Colon (tissue), 2 donors: ENCODE data around the gene RTEL1.
"Not testable (repeated sequence)": the region's sequence is repeated elsewhere in the genome, so short reads cannot be mapped to it uniquely, and the experiment has no call there.

ENCODE experiments used
- FAIRE-seq: peaks from 2 replicates; lab custom pipeline; 2012; peaks lifted over from hg19 to GRCh38; lab: Jason Lieb, UNC
- donor health status: control.
- donor health status: control.

The RTEL1 gene

GRCh38 chr20:63657937-63658748 lies at the start of gene RTEL1:
Gene RTEL1 (plus strand): TSS chr20:63658312. CDS start chr20:63659403, 1,091 bp downstream.
- no peak for FAIRE-seq

GRCh38 chr20:63610581-63611435 lies 47.3 kb upstream of the RTEL1 start:
- FAIRE-seq = no peak

GRCh38 chr20:63611646-63612045 lies 46.5 kb upstream of the RTEL1 start:
- FAIRE-seq = no peak

GRCh38 chr20:63612276-63612931 lies 45.7 kb upstream of the RTEL1 start:
- no peak for FAIRE-seq

GRCh38 chr20:63613863-63614594 lies 44.1 kb upstream of the RTEL1 start:
- not testable (repeated sequence) for FAIRE-seq

GRCh38 chr20:63617092-63617875 lies 40.8 kb upstream of the RTEL1 start:
- no peak for FAIRE-seq

GRCh38 chr20:63617876-63618265 lies 40.2 kb upstream of the RTEL1 start:
- FAIRE-seq = no peak

GRCh38 chr20:63618291-63618980 lies 39.7 kb upstream of the RTEL1 start:
- no peak for FAIRE-seq

- no peak for FAIRE-seq
These were observed 39.0 kb upstream of the RTEL1 start for GRCh38 chr20:63619086-63619485.

GRCh38 chr20:63619505-63619904 lies 38.6 kb upstream of the RTEL1 start:
- FAIRE-seq = no peak

GRCh38 chr20:63620991-63621390 lies 37.1 kb upstream of the RTEL1 start:
- no peak for FAIRE-seq

GRCh38 chr20:63622096-63622495 lies 36.0 kb upstream of the RTEL1 start:
- FAIRE-seq = no peak

GRCh38 chr20:63622732-63623131 lies 35.4 kb upstream of the RTEL1 start:
- FAIRE-seq = no peak

- FAIRE-seq = no peak
These were observed 33.6 kb upstream of the RTEL1 start for GRCh38 chr20:63624486-63624885.

- no peak for FAIRE-seq
These were observed 32.2 kb upstream of the RTEL1 start for GRCh38 chr20:63625771-63626423.

GRCh38 chr20:63626424-63627128 lies 31.5 kb upstream of the RTEL1 start, which contains the start of gene GMEB2:
Gene GMEB2 (minus strand): TSS chr20:63627101. CDS start chr20:63619397, 7,704 bp downstream.
- no peak for FAIRE-seq

GRCh38 chr20:63627129-63627750 lies 30.9 kb upstream of the RTEL1 start:
- FAIRE-seq = no peak

GRCh38 chr20:63627751-63628245 lies 30.3 kb upstream of the RTEL1 start:
- FAIRE-seq = no peak
